ENCODE data around the gene LSM10. TPM values are rescaled to one million over a fixed set of nuclear protein-coding genes. Genes with fewer than 3 reads are reported as not detected.
A peak's percentile ranks its signal among the peaks of the same experiment; 100 is the strongest.

LSM10 gene
- total RNA-seq, 2 donors from 2014 or later, result 37.5 to 45.6 TPM

DNA sequence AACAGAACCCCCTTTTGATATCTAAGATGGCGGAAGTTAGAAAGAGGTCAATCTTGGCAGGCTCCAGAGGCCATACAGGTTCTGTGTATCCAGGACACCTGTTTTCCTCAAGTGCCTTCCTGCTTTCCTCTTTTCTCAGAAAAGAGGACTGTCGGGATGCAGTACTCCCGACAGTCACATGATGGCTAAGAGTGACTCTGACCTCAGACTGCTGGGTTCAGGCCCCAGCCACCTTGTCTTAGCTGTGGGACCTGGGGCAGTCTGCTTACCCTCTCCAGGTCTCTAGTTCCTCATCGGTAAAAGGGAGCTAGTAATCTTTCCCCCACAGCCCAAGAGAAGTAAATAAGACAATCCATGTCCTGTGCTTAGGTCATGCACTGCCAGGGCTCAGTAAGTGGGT lies 41.9 kb downstream of the LSM10 start:
- Histone ChIP-seq H3K27ac (ENCODE audit: low read depth, low read length) (no peak overlapping the region), H3K9me3 (ENCODE audit: control insufficient read depth, low read length) (no peaks in the 10 kb centered on the region), H3K27me3 (ENCODE audit: control insufficient read depth, insufficient read depth, low read length, poor library complexity, severe bottlenecking) (no peaks in the 10 kb centered on the region), H3K4me1 (ENCODE audit: control insufficient read depth, insufficient read depth, low read length) (no peaks in the 10 kb centered on the region), H3K9ac (ENCODE audit: extremely low read depth, low read length, poor library complexity, severe bottlenecking) (no peak overlapping the region), H3K36me3 (ENCODE audit: control insufficient read depth, insufficient read depth, low read length) (peaks cover 73% of the 10 kb centered on the region), H3K4me3 (ENCODE audit: low read length) (no peak overlapping the region)
- Mint-ChIP-seq H3K4me3 (no peak overlapping the region), H3K4me1 (peaks cover 6% of the 10 kb centered on the region), H3K27me3 (ENCODE audit: insufficient read depth) (no peaks in the 10 kb centered on the region), H3K27ac (peak overlapping the region; percentile 49), H3K36me3 (ENCODE audit: low read depth) (peaks cover 67% of the 10 kb centered on the region), H3K9me3 (no peaks in the 10 kb centered on the region)
- no peak for DNase-seq
- TF ChIP-seq, protein P1, sequence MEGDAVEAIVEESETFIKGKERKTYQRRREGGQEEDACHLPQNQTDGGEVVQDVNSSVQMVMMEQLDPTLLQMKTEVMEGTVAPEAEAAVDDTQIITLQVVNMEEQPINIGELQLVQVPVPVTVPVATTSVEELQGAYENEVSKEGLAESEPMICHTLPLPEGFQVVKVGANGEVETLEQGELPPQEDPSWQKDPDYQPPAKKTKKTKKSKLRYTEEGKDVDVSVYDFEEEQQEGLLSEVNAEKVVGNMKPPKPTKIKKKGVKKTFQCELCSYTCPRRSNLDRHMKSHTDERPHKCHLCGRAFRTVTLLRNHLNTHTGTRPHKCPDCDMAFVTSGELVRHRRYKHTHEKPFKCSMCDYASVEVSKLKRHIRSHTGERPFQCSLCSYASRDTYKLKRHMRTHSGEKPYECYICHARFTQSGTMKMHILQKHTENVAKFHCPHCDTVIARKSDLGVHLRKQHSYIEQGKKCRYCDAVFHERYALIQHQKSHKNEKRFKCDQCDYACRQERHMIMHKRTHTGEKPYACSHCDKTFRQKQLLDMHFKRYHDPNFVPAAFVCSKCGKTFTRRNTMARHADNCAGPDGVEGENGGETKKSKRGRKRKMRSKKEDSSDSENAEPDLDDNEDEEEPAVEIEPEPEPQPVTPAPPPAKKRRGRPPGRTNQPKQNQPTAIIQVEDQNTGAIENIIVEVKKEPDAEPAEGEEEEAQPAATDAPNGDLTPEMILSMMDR (conservative IDR thresholded peaks at IDR 0.05), result peak; percentile 50
- 80 to 91% methylated on average over 4 of the region's 4 CpGs for WGBS, 2 experiments (ENCODE audit: insufficient coverage in 1 of 2, insufficient read length in 1 of 2)

DNA sequence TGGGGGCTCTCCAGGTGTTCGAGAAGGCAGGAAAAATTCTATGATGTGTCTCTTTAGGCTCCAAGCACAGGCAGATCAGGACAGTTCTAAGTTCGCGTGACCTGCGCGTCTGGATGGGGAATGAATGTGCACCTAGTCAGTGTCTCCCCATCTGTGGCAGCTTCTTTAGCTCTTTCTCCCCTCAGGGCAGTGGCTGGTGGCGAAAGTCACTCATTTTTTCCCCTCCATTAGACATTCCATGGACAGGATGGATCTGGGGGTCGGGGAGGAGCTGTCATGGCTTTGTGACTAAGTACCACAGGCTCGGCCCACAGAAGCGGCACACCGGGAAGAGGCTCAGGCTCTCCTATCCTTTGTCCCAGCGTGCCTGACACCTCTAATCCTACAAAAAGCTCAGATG lies 43.2 kb downstream of the LSM10 start:
- Histone ChIP-seq H3K4me3 (ENCODE audit: low read length) (no peak overlapping the region), H3K36me3 (ENCODE audit: control insufficient read depth, insufficient read depth, low read length) (peaks cover 71% of the 10 kb centered on the region), H3K4me1 (ENCODE audit: control insufficient read depth, insufficient read depth, low read length) (no peaks in the 10 kb centered on the region), H3K9ac (ENCODE audit: extremely low read depth, low read length, poor library complexity, severe bottlenecking) (no peak overlapping the region), H3K27ac (ENCODE audit: low read depth, low read length) (no peak overlapping the region), H3K27me3 (ENCODE audit: control insufficient read depth, insufficient read depth, low read length, poor library complexity, severe bottlenecking) (no peaks in the 10 kb centered on the region), H3K9me3 (ENCODE audit: control insufficient read depth, low read length) (no peaks in the 10 kb centered on the region)
- WGBS, 2 experiments (ENCODE audit: insufficient coverage in 1 of 2, insufficient read length in 1 of 2), result 96 to 97% methylated on average over 10 to 11 of the region's 11 CpGs
- Mint-ChIP-seq H3K4me3 (no peak overlapping the region), H3K36me3 (ENCODE audit: low read depth) (peaks cover 64% of the 10 kb centered on the region), H3K27ac (no peak overlapping the region), H3K4me1 (peaks cover 6% of the 10 kb centered on the region), H3K9me3 (no peaks in the 10 kb centered on the region), H3K27me3 (ENCODE audit: insufficient read depth) (no peaks in the 10 kb centered on the region)
- DNase-seq, result no peak
- TF ChIP-seq, protein P1 (conservative IDR thresholded peaks at IDR 0.05), result no peak

DNA sequence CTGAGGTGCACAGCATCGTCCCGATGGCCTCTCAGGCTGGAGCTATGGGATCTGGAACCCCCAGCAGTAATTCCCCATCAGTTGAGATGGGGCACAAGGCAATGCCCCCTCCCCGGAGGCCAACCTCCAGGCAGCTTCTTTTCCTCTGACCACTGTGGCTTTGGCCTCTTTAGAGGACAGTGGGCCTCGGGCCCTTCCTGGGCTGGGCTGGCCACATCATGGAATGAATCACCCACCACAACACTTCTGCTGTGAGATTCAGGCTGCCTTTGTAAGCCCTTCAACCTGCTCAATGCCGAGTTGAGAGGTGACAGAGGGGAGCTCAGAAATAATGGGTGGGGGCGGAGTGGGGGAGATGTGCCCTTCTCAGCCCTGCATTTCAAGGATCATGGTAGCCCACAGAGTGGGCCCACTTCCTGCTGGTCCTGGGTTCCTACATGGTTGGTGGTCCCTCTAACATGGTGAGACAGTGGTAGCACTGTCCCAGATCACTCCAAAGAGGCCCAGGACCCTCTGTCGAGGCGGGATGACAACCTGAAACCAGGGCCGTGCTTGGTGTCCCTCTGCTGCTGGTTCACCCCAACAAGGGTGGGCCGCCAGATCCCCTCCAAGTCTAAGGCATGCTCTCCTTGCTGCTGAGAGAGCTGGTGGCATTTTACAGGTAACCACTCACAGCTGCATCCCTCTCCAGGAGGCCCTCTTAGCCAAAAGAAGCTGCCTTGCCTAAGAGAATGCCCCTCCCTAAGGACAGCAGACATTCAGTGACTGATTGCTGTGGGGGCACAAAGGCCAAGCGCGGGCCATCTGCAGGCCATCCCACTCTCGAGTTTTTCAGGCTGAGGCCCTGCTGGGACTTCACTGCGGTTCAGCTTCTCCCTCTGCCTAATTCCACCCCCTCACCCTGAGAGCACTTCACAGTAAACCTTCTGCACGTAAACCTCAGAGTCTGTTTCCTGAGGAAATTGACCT lies 44.5 kb downstream of the LSM10 start:
- no peak overlapping the region for H3K4me3 Mint-ChIP-seq
- H3K27me3 Mint-ChIP-seq (ENCODE audit: insufficient read depth), result no peaks in the 10 kb centered on the region
- no peak for DNase-seq
- peak overlapping the region; percentile 64 for H3K27ac Mint-ChIP-seq
- no peaks in the 10 kb centered on the region for H3K27me3 ChIP-seq (ENCODE audit: control insufficient read depth, insufficient read depth, low read length, poor library complexity, severe bottlenecking)
- peaks cover 71% of the 10 kb centered on the region for H3K36me3 ChIP-seq (ENCODE audit: control insufficient read depth, insufficient read depth, low read length)
- H3K9ac ChIP-seq (ENCODE audit: extremely low read depth, low read length, poor library complexity, severe bottlenecking), result no peak overlapping the region
- H3K36me3 Mint-ChIP-seq (ENCODE audit: low read depth), result peaks cover 57% of the 10 kb centered on the region
- H3K9me3 ChIP-seq (ENCODE audit: control insufficient read depth, low read length), result no peaks in the 10 kb centered on the region
- TF ChIP-seq, protein P1 (conservative IDR thresholded peaks at IDR 0.05), result no peak
- peaks cover 6% of the 10 kb centered on the region for H3K4me1 Mint-ChIP-seq
- WGBS, 2 experiments (ENCODE audit: insufficient coverage in 1 of 2, insufficient read length in 1 of 2), result 93 to 97% methylated on average over 6 to 15 of the region's 15 CpGs
- H3K27ac ChIP-seq (ENCODE audit: low read depth, low read length), result peak overlapping the region; percentile 24
- H3K9me3 Mint-ChIP-seq, result no peaks in the 10 kb centered on the region
- H3K4me1 ChIP-seq (ENCODE audit: control insufficient read depth, insufficient read depth, low read length), result no peaks in the 10 kb centered on the region
- no peak overlapping the region for H3K4me3 ChIP-seq (ENCODE audit: low read length)

All from endodermal cell (in vitro differentiated cells).